Amniotic stem cell (primary cell): ENCODE results near the gene TSBP1.
"Not testable (repeated sequence)": the region's sequence is repeated elsewhere in the genome, so short reads cannot be mapped to it uniquely, and the experiment has no call there.

Experiments
- DNase-seq: peaks from one replicate; lab custom pipeline; 2025; lab: John Stamatoyannopoulos, UW

TSBP1 gene

GRCh38 chr6:32375739-32376529, 4.2 kb upstream of the TSBP1 start:
- no peak for DNase-seq

GRCh38 chr6:32371229-32371628, 474 bp downstream of the TSBP1 start:
- no peak for DNase-seq

- no peak for DNase-seq
Observed at GRCh38 chr6:32370505-32370904, 1.2 kb downstream of the TSBP1 start.

- DNase-seq, result no peak
Observed at GRCh38 chr6:32369660-32370059, 2.0 kb downstream of the TSBP1 start.

GRCh38 chr6:32367644-32368043, 4.1 kb downstream of the TSBP1 start:
- DNase-seq, result no peak

- not testable (repeated sequence) for DNase-seq
Observed at GRCh38 chr6:32359225-32359624, 12.5 kb downstream of the TSBP1 start.

- DNase-seq, result not testable (repeated sequence)
Observed at GRCh38 chr6:32358548-32358947, 13.2 kb downstream of the TSBP1 start.

- no peak for DNase-seq
Observed at GRCh38 chr6:32355018-32355417, 16.7 kb downstream of the TSBP1 start.

- no peak for DNase-seq
Observed at GRCh38 chr6:32353348-32353747, 18.4 kb downstream of the TSBP1 start.

GRCh38 chr6:32340242-32340641, 31.5 kb downstream of the TSBP1 start:
- no peak for DNase-seq

GRCh38 chr6:32337186-32337805, 34.4 kb downstream of the TSBP1 start:
- no peak for DNase-seq

- no peak for DNase-seq
Observed at GRCh38 chr6:32332433-32332832, 39.3 kb downstream of the TSBP1 start.

- no peak for DNase-seq
Observed at GRCh38 chr6:32329141-32329540, 42.6 kb downstream of the TSBP1 start.

- no peak for DNase-seq
Observed at GRCh38 chr6:32327103-32327502, 44.6 kb downstream of the TSBP1 start.

- no peak for DNase-seq
Observed at GRCh38 chr6:32318501-32318900, 53.2 kb downstream of the TSBP1 start.

- DNase-seq, result no peak
Observed at GRCh38 chr6:32317541-32317940, 54.2 kb downstream of the TSBP1 start.

GRCh38 chr6:32313964-32314363, 57.7 kb downstream of the TSBP1 start:
- DNase-seq, result no peak

GRCh38 chr6:32298632-32299336, 72.9 kb downstream of the TSBP1 start:
- DNase-seq, result no peak

- not testable (repeated sequence) for DNase-seq
Observed at GRCh38 chr6:32294980-32295379, 76.7 kb downstream of the TSBP1 start.

GRCh38 chr6:32294566-32294965, 77.1 kb downstream of the TSBP1 start:
- DNase-seq, result no peak

- no peak for DNase-seq
Observed at GRCh38 chr6:32293695-32294094, 78.0 kb downstream of the TSBP1 start.

GRCh38 chr6:32291543-32291942, 80.2 kb downstream of the TSBP1 start:
- no peak for DNase-seq

- DNase-seq, result no peak
Observed at GRCh38 chr6:32290886-32291450, 80.7 kb downstream of the TSBP1 start.
